ENCODE results near the gene NEO1.

- no peak for TF ChIP-seq POLR2A (IDR thresholded peaks at IDR 0.05)
- TF ChIP-seq CTCF (IDR thresholded peaks at IDR 0.05), result no peak
These were observed 158.4 kb downstream of the NEO1 start for GRCh38 chr15:73210630-73211029.

All from uterus (tissue), 2 donors.